CD4-positive, alpha-beta T cell (primary cell): ENCODE measurements around the gene VRK1. TPM values are rescaled to one million over a fixed set of nuclear protein-coding genes. Genes with fewer than 3 reads are reported as not detected.
A peak's percentile ranks its signal among the peaks of the same experiment; 100 is the strongest.

ENCODE experiments used
- ATAC-seq: fragments of 200-7000 bp; cut with Tn5 transposase; one replicate; pipeline ENCODE4 v1.10.0; 2022; ENCODE audit warnings: mild to moderate bottlenecking; ENCODE audit not compliant: poor library complexity
- CTCF ChIA-PET: fragments of 350-600 bp; sonication (Branson Sonifier 250); formaldehyde crosslinking; loops from one replicate; lab custom pipeline; 2021; ENCODE audit warnings: antibody characterized with exemption, inconsistent platforms; lab: Charles Lee
- POLR2A ChIA-PET: fragments of 350-600 bp; sonication (Branson Sonifier 250); formaldehyde crosslinking; loops from one replicate; lab custom pipeline; 2021; ENCODE audit warnings: antibody characterized with exemption, inconsistent platforms; lab: Charles Lee
- DNase-seq, 14 experiments: peaks; one replicate each; pipeline ENCODE4 v3.0.0-alpha.2; 2013 to 2020; ENCODE audit warnings: mixed read lengths in 2 of 14
- H3K27ac ChIP-seq, 2 donors: one replicate each; pipeline versions ENCODE4 v1.5.1 to v1.7.0; 2013; ENCODE audit warnings: low read length in 2 of 2, low read depth in 1 of 2, mild to moderate bottlenecking in 1 of 2
- H3K27me3 ChIP-seq, 2 experiments: 1 replicate in 1 of 2; 2 replicates in 1 of 2; pipeline versions ENCODE4 v1.6.1 to v1.7.0; 2013; ENCODE audit warnings: low read length in 2 of 2, control low read depth in 1 of 2, mild to moderate bottlenecking in 1 of 2, moderate library complexity in 1 of 2; ENCODE audit not compliant: insufficient read depth in 2 of 2, control insufficient read depth in 1 of 2
- H3K36me3 ChIP-seq: one replicate; pipeline ENCODE4 v1.6.1; 2013; ENCODE audit warnings: low read length, control low read depth; ENCODE audit not compliant: insufficient read depth
- H3K4me1 ChIP-seq: one replicate; pipeline ENCODE4 v1.6.1; 2013; ENCODE audit warnings: low read length, control low read depth; ENCODE audit not compliant: insufficient read depth
- H3K4me3 ChIP-seq: one replicate; pipeline ENCODE4 v1.5.1; 2013; ENCODE audit warnings: mild to moderate bottlenecking, low read length, moderate library complexity
- H3K9me3 ChIP-seq, 2 experiments: 1 replicate in 1 of 2; 2 replicates in 1 of 2; pipeline versions ENCODE4 v1.6.1 to v1.7.0; 2013; ENCODE audit warnings: low read length in 2 of 2, mild to moderate bottlenecking in 2 of 2, control low read depth in 1 of 2, moderate library complexity in 1 of 2; ENCODE audit not compliant: control insufficient read depth in 1 of 2, insufficient read depth in 1 of 2
- H3K27ac Mint-ChIP-seq: one replicate; pipeline ENCODE4 v1.8.0; 2020; ENCODE audit warnings: mixed read lengths
- H3K27me3 Mint-ChIP-seq: one replicate; pipeline ENCODE4 v1.8.0; 2021; ENCODE audit warnings: mixed read lengths
- H3K36me3 Mint-ChIP-seq: one replicate; pipeline ENCODE4 v1.8.0; 2021; ENCODE audit warnings: low read depth, mixed read lengths
- H3K4me1 Mint-ChIP-seq: one replicate; pipeline ENCODE4 v1.8.0; 2021; ENCODE audit warnings: low read depth, mixed read lengths
- H3K4me3 Mint-ChIP-seq: one replicate; pipeline ENCODE4 v1.8.0; 2020; ENCODE audit warnings: mild to moderate bottlenecking, mixed read lengths
- H3K9me3 Mint-ChIP-seq: one replicate; pipeline ENCODE4 v1.8.0; 2020; ENCODE audit warnings: mixed read lengths
- CTCF ChIP-seq: fragments of 200-600 bp; IDR thresholded peaks from one replicate; pipeline ENCODE4 v1.8.0; 2022; ENCODE audit warnings: antibody characterized with exemption, mild to moderate bottlenecking
- intact Hi-C, 2 experiments: fragments of 100-400 bp; cut with DNase I in 1 of 2; cut with micrococcal nuclease in 1 of 2; formaldehyde crosslinking; loops; one replicate each; pipeline versions ENCODE4 v1.15.1 to v1.9.0; 2023 to 2025; cut with DNase I, micrococcal nuclease
- total RNA-seq, 174 experiments: library from RNA in 2 of 174; stranded (reverse) in 2 of 174; gene quantifications; one replicate each; pipeline ENCODE4 v1.2.3 and lab custom pipeline; 2021 to 2026

The VRK1 gene
- total RNA-seq, 2 experiments from 2014 or later = 36.7 to 41.0 TPM

GRCh38 chr14:96798956-96799355 lies 1.8 kb downstream of the VRK1 start:
- intact Hi-C loops = loop anchor here (1.0 to 10.0 kb wide), 3 partner anchors 17 to 1644 kb away; partner anchors contain the start of genes ATG2B (in 1 of the 2), DICER1 (in 1 of the 2) and GSKIP (in 1 of the 2)
- Mint-ChIP-seq H3K27ac (no peak overlapping the region), H3K36me3 (peaks cover 4% of the 10 kb centered on the region), H3K4me1 (peaks cover 37% of the 10 kb centered on the region), H3K27me3 (no peaks in the 10 kb centered on the region), H3K4me3 (peak overlapping the region; percentile 89), H3K9me3 (no peaks in the 10 kb centered on the region)
- no peaks in the 10 kb centered on the region for H3K9me3 ChIP-seq
- no peak for ATAC-seq
- no peaks in the 10 kb centered on the region for H3K27me3 ChIP-seq
- H3K4me1 ChIP-seq = peaks cover 9% of the 10 kb centered on the region
- H3K36me3 ChIP-seq = no peaks in the 10 kb centered on the region
- ChIA-PET POLR2A (no interaction called here), CTCF (no interaction called here)
- no peak for TF ChIP-seq CTCF
- no peak for DNase-seq
- H3K4me3 ChIP-seq = no peak overlapping the region
- H3K27ac ChIP-seq = no peak overlapping the region

GRCh38 chr14:96799489-96800054 lies 2.4 kb downstream of the VRK1 start:
- DNase-seq = no peak
- no peak for TF ChIP-seq CTCF
- H3K36me3 ChIP-seq = no peaks in the 10 kb centered on the region
- H3K9me3 ChIP-seq = no peaks in the 10 kb centered on the region
- no peaks in the 10 kb centered on the region for H3K27me3 ChIP-seq
- no peaks in the 10 kb centered on the region for H3K9me3 Mint-ChIP-seq
- intact Hi-C loops = loop anchor here in 1 of 2 experiments (10.0 kb wide), 2 partner anchors 435 to 1645 kb away; partner anchors contain the start of genes ATG2B, DICER1 and GSKIP
- ChIA-PET POLR2A (no interaction called here), CTCF (no interaction called here)
- peaks cover 4% of the 10 kb centered on the region for H3K36me3 Mint-ChIP-seq
- no peak overlapping the region for H3K27ac ChIP-seq
- H3K27ac Mint-ChIP-seq = no peak overlapping the region
- no peak for ATAC-seq
- peaks cover 43% of the 10 kb centered on the region for H3K4me1 Mint-ChIP-seq
- no peak overlapping the region for H3K4me3 ChIP-seq
- H3K4me1 ChIP-seq = peaks cover 9% of the 10 kb centered on the region
- H3K27me3 Mint-ChIP-seq = no peaks in the 10 kb centered on the region
- H3K4me3 Mint-ChIP-seq = peak overlapping the region; percentile 74

GRCh38 chr14:96801931-96802330 lies 4.7 kb downstream of the VRK1 start:
- Histone ChIP-seq H3K4me1 (peaks cover 9% of the 10 kb centered on the region), H3K27me3 (no peaks in the 10 kb centered on the region), H3K36me3 (no peaks in the 10 kb centered on the region), H3K27ac (no peak overlapping the region), H3K4me3 (no peak overlapping the region), H3K9me3 (no peaks in the 10 kb centered on the region)
- no peak for DNase-seq
- no peak for ATAC-seq
- intact Hi-C loops = no loop called here
- no peaks in the 10 kb centered on the region for H3K9me3 Mint-ChIP-seq
- POLR2A ChIA-PET = no interaction called here
- H3K4me1 Mint-ChIP-seq = peaks cover 63% of the 10 kb centered on the region
- H3K27me3 Mint-ChIP-seq = no peaks in the 10 kb centered on the region
- peaks cover 8% of the 10 kb centered on the region for H3K36me3 Mint-ChIP-seq
- CTCF ChIA-PET = no interaction called here
- no peak overlapping the region for H3K27ac Mint-ChIP-seq
- no peak for TF ChIP-seq CTCF
- no peak overlapping the region for H3K4me3 Mint-ChIP-seq
